ENCODE results near the gene RTP3.

RTP3 gene

GRCh38 chr3:46463120-46463867, 34.5 kb upstream of the RTP3 start:
- no peak for TF ChIP-seq CTCF (IDR thresholded peaks at IDR 0.05; ENCODE audit: unreplicated experiment in 3 of 3)
- Mint-ChIP-seq H3K27ac (no peak overlapping the region), H3K9me3 (peaks cover 9% of the 10 kb centered on the region), H3K4me3 (no peak overlapping the region), H3K4me1 (peaks cover 6% of the 10 kb centered on the region), H3K27me3 (ENCODE audit: low read depth) (peaks cover 63% of the 10 kb centered on the region), H3K36me3 (ENCODE audit: low read depth) (no peaks in the 10 kb centered on the region)

- no peak for TF ChIP-seq CTCF (IDR thresholded peaks at IDR 0.05; ENCODE audit: unreplicated experiment in 3 of 3)
- Mint-ChIP-seq H3K27ac (no peak overlapping the region), H3K4me3 (no peak overlapping the region), H3K9me3 (peaks cover 9% of the 10 kb centered on the region), H3K4me1 (peaks cover 11% of the 10 kb centered on the region), H3K27me3 (ENCODE audit: low read depth) (peaks cover 62% of the 10 kb centered on the region), H3K36me3 (ENCODE audit: low read depth) (no peaks in the 10 kb centered on the region)
These were observed 33.9 kb upstream of the RTP3 start for GRCh38 chr3:46463868-46464241.

DNA sequence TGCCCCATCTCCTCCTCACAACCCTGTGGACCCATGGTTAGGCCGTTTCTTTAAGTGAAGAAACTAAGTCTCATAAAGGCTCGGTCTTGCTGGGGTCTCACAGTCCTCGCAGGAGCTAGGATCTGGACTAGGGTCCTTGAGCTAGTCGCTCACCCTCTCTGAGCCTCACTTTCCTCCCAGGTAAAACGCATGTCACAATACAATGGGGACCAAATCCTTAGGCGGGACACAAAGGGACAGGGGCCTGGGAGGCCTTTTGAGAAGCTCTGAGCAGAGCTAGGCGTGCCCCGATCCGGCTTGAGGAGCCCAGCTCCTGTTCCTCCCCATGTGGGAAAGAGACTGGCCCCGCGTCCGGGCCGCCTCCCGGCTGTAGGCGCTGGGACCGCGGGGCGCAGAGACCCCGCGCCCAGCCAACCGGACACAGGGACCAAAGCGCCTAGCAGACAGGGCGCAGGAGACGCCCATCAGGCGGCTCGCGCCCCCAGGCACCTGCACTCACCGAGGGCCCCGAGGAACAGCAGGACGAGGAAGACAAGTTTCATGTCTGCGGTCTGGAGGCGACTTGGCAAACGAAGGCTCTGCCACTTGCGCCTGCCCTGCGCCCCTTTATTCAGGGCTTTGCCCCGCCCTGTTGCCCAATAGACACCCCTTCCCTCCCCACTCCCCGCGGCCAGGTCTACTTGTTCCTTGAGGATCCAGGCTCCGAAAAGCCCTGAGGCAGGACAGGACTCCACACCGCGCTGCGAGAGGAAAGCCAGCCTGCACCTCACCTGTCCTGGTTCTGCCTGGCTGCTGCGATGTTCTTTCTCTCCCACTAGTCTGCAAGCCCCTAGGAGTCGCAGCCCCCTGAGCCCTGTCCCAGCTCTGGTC, 33.2 kb upstream of the RTP3 start, which contains the start of gene LTF:
Gene LTF, minus strand, starts transcription at position 580 of the 870 bp plus-strand sequence. Its CDS starts 38 bp downstream, at position 542.
- Mint-ChIP-seq H3K9me3 (peaks cover 6% of the 10 kb centered on the region), H3K27ac (no peak within 1 kb of the TSS), H3K4me1 (peaks cover 6% of the 10 kb centered on the region), H3K36me3 (ENCODE audit: low read depth) (no peaks in the 10 kb centered on the region), H3K4me3 (no peak within 1 kb of the TSS), H3K27me3 (ENCODE audit: low read depth) (peaks cover 61% of the 10 kb centered on the region)
- TF ChIP-seq CTCF (IDR thresholded peaks at IDR 0.05; ENCODE audit: unreplicated experiment in 3 of 3), result no peak

- H3K4me3 Mint-ChIP-seq, result no peak overlapping the region
- H3K36me3 Mint-ChIP-seq (ENCODE audit: low read depth), result no peaks in the 10 kb centered on the region
- no peak overlapping the region for H3K27ac Mint-ChIP-seq
These were observed 32.6 kb upstream of the RTP3 start for GRCh38 chr3:46465196-46465520.

GRCh38 chr3:46466273-46466672, 31.5 kb upstream of the RTP3 start:
- H3K9me3 Mint-ChIP-seq, result no peaks in the 10 kb centered on the region
- H3K27ac Mint-ChIP-seq, result no peak overlapping the region
- H3K4me1 Mint-ChIP-seq, result peaks cover 6% of the 10 kb centered on the region
- H3K4me3 Mint-ChIP-seq, result no peak overlapping the region
- no peak for TF ChIP-seq CTCF (IDR thresholded peaks at IDR 0.05; ENCODE audit: unreplicated experiment in 3 of 3)
- H3K36me3 Mint-ChIP-seq (ENCODE audit: low read depth), result no peaks in the 10 kb centered on the region
- peaks cover 53% of the 10 kb centered on the region for H3K27me3 Mint-ChIP-seq (ENCODE audit: low read depth)

More at GRCh38 chr3:46465196-46465520, 32.6 kb upstream of the RTP3 start:
- Mint-ChIP-seq H3K9me3 (peaks cover 6% of the 10 kb centered on the region), H3K4me1 (peaks cover 6% of the 10 kb centered on the region), H3K27me3 (ENCODE audit: low read depth) (peaks cover 57% of the 10 kb centered on the region)
- no peak for TF ChIP-seq CTCF (IDR thresholded peaks at IDR 0.05; ENCODE audit: unreplicated experiment in 3 of 3)
